Hematopoietic multipotent progenitor cell treated with erythropoietin and hydrocortisone succinate and interleukin-3 and kit ligand, for 6 days (in vitro differentiated cells): ENCODE results near the gene DAP.
"Not testable (repeated sequence)": the region's sequence is repeated elsewhere in the genome, so short reads cannot be mapped to it uniquely, and the experiment has no call there.

ENCODE experiments used
- DNase-seq: peaks from one replicate; pipeline ENCODE4 v3.0.0-alpha.2; 2015

The DAP gene

GRCh38 chr5:10734037-10734709, 26.9 kb downstream of the DAP start:
- DNase-seq = no peak

GRCh38 chr5:10733426-10733825, 27.6 kb downstream of the DAP start:
- no peak for DNase-seq

DNA sequence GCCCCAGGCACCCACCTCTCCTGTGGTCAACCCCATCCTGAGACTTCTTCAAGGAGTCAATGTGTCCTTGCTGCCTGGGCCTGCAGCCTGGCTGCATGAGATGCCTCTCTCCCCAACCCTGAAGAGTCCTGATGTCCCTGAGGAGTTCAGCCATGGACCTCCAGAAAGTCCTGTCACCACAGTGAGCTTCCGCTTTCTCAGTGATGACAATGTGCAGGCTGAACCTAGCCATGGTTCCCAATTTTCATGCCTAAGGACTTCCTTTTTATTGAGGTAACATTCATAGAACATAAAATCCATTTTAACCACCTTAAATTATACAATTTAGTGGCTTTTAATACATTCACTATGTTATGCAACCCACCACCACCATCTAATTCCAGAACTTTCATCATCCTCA, 29.1 kb downstream of the DAP start:
- DNase-seq = no peak

DNA sequence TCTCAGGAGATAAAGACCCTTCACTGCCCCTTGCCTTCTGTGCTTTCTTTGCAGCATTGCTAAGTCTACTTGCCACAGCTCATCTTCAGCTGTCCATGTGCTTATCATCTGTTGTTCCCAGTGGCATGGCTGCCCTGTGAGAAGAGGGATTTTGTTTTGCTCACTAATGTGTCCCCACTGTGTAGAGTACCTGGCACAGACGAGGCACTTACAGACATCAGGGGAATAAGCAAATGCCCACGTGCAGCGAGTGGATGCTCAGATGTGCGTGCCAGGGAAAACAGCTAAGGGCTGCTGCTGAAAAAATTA, 31.0 kb downstream of the DAP start:
- no peak for DNase-seq

DNA sequence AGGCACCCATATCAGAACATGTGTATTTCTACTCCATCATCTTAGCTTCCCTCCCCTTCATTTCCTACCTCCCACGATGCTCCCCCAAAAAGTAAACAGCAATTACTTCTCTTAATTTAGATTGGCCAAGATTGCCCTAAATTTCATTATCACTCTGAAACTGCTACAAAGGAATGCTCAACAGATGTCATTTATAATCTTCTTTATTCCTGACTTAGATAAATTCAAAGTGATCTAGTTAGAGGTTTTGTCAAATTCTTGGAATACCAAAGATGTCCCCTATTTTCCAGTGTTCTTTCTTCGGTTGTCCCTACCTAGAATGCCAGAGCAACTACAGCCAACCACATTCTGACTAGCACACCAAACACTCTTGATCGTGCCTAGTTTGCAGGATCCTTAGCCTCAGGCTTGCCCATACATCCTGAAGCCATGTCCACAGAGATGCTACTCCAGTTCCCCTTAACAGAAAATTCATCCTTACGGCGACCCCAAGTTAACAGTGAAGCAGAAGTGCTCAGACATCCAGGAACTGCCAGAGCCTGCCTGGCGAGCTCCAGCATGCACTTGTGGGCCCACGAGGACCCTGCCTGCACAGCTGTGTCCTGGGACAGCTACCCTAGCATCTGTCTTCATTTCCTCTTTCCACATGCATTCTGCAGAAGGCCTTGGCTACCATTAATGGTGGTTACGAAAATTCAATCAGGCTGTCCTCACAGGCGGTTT, 31.6 kb downstream of the DAP start:
- DNase-seq = peak; percentile 38

DNA sequence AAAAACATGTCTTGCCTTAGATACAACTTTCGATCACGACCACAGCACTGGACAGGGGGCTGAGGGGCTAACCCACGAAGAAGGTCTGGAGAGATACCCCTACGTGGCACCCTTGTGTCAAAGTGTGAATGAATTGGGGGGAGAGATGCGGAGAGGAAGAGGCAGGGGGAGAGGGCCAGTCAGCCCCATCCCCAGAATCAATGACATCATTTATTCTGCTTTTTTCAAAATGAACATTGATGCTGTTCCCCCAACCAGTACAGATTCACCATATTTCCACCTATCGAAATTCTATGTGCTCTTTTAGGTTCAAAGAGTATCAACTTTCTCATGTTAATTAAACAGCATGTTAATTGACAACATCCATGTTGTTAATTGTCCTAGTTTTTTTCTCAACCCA, 32.4 kb downstream of the DAP start:
- DNase-seq = no peak

- no peak for DNase-seq
Observed at GRCh38 chr5:10727861-10728260, 33.2 kb downstream of the DAP start.

- no peak for DNase-seq
Observed at GRCh38 chr5:10726913-10727517, 34.0 kb downstream of the DAP start.

DNA sequence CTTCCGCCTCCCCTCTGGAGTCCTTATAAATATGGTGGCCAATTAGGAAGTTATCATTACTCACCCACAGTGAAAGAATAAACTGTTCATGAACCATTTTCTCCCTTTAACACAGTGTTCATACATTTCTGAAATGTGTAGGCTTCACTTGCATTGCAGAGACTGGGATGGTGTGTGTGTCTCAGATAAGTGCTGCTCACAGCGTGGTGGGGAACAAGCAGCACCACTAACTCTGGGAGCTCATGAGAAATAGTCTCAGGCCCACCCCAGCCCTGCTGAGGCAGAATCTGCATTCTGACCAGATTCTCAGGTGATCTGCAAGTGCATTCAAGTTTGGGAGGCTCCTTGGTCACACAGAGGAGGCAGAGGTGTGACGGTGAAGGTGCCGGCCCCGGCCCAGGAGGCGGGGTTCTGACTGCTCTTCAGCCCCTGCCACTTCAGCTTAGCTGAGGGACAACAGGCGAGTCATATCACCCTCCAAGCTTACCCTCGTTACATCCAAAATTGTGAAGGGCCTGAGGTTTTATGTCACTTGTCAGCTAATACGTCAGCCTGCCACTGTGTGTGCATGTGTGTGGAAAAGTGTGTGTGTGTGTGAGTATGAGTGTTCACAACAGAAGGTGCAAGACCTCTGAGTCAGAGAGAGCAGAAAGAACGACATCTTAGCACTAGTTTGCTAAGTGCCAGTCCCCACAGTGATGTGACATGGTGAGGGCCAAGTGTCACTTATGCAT, 34.7 kb downstream of the DAP start:
- no peak for DNase-seq

GRCh38 chr5:10725636-10726035, 35.4 kb downstream of the DAP start:
- no peak for DNase-seq

DNA sequence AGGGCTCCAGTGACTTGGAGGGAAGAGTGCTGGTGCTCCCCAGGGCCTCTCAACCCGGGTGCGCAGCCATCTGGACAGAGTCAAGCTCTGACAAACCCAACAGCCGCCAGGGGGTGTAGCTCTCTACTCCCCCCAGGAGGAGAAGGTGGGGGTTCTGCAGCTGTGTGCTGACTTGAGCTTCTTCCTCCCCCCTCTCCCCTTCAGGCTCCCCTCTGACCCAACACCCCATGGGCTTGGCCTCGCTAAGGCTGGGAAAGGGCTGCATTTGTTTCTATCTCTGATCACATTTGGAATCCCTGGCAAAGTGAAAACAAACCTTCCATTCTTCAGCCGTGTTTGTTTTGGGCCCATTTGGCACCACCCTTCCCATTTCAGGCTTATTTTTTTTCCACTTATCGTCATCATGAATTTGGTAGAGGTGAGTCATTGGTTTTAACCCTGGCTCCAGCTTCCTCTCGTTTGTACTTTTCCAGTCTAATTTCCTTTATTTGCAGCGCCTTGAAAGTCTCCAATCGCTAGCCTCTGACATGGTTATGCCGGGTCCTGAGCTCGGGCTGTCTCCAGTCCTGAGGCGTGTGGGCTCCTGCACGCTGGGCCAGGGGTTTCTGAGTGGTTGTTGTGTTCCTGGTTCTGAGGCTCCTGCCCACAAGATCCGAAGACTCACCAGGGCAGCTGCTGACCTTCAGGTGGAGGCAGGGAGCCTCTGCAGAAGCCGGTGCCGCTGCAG, 36.1 kb downstream of the DAP start:
- no peak for DNase-seq

DNA sequence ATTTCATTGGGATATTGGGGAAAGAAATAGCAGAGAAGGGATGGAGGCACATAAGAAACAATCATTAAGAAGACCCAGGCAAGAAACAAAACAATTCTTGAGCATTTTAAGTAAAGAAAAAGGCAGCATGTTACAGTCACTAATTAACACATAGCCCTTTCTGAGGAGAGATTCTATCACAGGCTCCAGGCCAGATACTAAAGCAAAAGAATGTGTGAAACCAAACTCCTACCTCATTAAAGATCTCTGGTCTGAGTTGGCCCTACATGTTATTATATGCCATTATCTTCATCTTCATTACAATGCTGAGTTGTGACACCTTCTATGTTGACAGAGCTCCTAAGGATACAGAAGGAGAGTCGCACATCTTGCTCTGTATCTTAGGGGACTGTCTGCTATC, 37.5 kb downstream of the DAP start:
- DNase-seq = no peak

DNA sequence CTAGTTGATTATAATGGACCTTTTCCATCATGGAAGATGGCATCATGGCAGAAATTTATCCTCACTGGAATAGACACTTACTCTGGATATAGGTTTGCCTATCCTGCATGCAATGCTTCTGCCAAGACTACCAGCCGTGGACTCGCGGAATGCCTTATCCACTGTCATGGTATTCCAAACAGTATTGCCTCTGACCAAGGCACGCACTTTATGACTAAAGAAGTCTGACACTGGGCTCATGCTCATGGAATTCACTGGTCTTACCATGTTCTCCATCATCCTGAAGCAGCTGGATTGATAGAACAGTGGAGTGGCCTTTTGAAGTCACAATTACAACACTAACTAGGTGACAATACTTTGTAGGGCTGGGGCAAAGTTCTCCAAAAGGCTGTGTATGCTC, 40.3 kb downstream of the DAP start:
- DNase-seq = not testable (repeated sequence)

DNA sequence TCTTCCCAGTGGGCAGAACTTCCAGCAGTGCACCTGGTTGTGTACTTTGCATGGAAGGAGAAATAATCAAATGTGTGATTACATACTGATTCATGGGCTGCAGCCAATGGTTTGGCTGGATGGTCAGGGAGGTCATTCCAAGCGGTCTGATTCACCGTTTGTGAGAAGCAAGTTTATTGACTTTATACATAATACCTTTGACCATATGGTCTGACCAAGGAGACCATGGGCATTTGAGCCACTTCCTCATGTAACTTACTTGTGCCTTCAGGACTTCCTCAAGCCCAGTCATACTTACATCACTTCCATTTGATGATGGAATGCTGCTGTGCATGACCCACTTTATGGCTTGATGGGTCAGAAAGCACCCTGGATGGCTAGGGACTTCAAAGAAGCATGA, 41.1 kb downstream of the DAP start:
- DNase-seq = no peak

DNA sequence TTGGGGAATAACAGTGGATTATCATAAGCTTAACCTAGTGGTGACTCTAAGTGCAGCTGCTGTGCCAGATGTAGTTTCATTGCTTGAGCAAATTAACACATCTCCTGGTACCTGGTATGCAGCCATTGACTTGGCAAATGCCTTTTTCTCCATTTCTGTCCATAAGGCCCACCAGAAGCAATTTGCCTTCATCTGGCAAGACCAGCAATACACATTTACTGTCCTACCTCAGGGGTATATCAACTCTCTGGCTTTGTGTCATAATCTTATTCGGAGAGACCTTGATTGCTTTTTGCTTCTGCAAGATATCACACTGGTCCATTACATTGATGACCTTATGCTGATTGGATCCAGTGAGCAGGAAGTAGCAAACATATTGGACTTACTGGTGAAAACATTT, 42.4 kb downstream of the DAP start:
- DNase-seq = not testable (repeated sequence)

DNA sequence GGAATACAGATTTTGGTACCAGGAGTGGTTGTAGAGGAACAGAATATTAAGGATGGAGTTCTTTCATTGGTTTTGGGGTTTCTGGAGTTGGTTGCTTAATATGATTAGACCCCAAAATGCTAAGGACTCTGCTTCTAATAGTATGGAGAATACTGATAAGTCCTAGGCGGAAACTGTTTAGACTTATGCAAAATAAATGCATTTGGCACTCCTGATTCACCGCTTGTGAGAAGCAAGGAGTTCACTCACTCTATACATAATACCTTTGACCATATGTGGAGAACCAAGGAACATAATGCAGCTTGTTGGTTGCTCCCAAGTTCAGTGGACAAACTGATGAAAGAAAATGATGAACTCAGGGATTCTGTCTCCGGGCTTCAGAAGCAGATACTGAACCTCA, 44.2 kb downstream of the DAP start:
- DNase-seq = not testable (repeated sequence)

DNA sequence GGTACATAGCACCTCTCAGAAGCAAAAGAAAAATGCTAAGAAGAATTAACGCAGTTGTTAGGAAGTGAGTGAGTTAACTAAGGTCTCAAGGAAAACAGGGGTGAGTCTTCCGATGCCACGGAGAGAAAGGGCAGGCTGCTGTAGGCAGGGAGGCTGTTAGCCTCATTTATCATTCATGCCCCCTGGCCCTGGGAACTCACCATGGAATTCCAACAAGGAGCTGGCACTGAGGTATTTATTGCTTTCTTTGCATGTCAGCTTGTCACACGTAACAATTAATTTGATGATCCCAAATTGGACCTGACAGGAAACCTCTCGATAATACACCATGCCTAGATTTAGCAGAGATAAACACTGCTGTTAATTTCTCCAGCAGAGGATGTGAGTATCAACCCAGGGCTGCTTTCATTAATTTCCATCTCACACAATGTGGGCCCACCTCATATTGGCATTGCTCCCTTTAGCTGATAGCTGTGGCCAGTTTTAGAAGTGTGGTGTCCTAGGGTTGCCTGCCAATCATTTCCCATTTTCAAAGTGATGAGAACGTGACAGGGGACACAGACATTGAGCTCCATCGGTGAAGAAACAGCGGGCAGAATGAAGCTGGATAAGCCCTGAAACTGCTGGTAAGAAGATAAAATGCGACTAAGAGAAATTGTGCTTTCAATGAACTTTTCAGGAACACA, 45.3 kb downstream of the DAP start:
- DNase-seq = no peak

DNA sequence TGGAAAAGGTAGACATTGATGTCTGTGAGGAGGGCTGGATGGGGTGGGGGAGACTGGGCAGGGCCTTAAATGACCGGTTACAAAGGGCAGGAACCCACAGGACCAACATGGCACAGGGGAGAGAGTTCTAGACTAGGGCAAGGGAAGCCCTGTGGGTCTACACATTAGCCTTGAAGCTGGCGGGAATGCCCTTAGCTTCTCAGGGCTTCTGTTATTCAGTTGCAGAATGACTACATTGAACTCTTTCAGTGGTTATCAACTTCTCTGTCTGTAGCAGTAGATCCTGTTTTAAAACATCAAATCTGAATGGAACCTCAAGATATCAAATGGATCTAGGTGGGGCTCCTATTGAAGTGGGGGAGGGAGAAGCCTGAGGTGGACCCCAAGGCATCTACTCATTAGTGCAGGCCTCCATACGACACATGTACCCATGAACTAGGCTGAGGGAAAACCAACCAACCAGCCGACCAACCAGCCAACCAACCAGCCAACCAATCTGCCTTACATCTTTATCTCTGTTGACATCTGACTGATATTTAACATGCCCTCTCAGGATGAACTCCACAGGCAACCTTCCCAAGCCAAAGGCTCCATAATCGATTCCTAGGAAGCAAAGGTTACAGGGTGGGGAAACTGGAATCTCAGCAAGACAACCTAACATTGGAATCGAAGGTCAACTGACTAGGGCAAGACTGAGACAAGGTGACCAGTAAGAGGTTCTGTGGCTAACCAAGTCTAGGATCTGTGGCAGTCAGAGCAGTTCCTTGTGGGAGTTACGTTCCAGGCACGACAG, 48.3 kb downstream of the DAP start:
- DNase-seq = no peak

DNA sequence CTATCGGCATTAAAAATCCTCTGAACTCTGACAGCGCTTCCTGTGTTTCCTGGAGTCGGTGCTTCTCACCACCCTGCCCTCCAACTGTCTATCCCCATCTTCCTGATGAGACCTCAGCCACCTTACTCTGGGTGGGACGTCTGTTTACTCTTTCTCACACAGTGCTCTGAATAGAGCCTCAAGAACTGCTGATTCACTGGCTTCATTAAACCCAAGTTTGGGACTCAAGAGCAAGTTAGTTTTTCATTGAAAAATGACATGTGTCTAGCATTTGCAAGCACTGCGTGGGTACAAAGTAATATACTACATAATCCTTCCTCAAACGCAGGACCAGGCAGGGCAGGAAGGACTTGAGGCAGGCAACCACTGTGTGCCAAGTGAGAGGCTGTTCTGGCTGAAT, 49.5 kb downstream of the DAP start:
- no peak for DNase-seq

DNA sequence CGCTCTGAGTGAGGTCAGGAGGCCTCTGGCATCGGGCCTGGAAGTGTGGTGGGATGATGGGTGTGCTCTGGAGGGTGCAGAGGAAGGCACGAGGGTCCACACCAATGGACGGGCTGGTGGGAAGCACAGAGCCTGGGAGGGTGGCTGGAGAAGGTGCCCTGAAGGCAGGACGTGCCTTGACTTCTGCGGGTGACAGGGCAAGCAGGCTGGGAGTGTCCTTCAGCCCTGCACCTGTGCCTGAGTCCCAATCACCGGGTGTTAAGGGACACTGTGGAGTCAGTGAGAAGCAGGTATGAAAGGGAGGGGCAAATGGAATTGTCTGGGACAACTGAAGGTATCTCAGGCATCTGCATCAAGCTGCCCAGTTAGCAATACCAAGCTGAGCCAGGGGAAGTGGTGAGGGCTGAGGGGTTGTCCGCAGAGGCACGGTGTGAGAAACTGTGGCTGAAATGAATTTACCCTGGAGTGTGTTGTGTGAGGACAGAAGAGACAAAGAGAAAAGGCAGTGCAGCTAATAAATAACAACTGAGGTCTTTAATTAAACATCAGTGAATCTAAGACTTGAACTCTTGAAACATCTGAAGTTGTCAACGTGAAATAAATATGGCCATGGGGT, 50.4 kb downstream of the DAP start:
- no peak for DNase-seq

DNA sequence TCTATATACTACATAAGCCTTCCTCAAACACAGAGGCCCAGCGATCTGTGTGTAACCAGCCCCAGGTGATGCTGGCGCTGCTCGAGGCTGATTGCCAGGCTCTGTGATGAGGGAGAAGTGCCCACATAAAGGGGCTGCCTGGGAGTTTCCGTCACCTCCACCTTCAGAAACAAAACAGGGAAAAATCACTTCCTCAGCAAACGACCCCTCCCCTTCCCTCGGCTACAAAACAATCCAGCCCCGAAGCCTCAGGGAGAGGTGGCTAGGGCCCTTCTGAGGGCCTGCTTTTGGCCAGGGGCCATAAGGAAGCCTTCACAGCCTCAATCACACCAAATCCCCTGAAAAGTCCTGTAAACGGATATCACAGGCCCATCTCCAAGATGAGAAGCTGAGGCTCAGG, 51.1 kb downstream of the DAP start:
- DNase-seq = no peak
